H1 (cell line): ENCODE data around the gene TNFAIP2. TPM values are rescaled to one million over a fixed set of nuclear protein-coding genes. Genes with fewer than 3 reads are reported as not detected.

Experiments used
- CTCF ChIA-PET: fragments of 300-600 bp; sonication (Branson Sonifier 250); formaldehyde crosslinking; loops from one replicate; lab custom pipeline; 2021; ENCODE audit not compliant: partially characterized antibody; lab: Charles Lee
- POLR2A ChIA-PET: fragments of 300-600 bp; sonication (Branson Sonifier 250); formaldehyde crosslinking; loops from one replicate; lab custom pipeline; 2021; ENCODE audit warnings: inconsistent platforms; ENCODE audit not compliant: partially characterized antibody; lab: Charles Lee
- DNase-seq, 2 experiments: peaks; one replicate each; pipeline versions ENCODE4 v3.0.0 to v3.0.0-alpha.2; 2010 to 2022; ENCODE audit warnings: low spot score in 2 of 2, low read depth in 1 of 2, mixed read lengths in 1 of 2
- FAIRE-seq: peaks from 2 replicates; lab custom pipeline; 2011; peaks lifted over from hg19 to GRCh38; lab: Jason Lieb, UNC
- H2AFZ ChIP-seq: 2 replicates; pipeline ENCODE4 v1.8.1; 2012; ENCODE audit warnings: low read length, inconsistent platforms
- H2AK5ac ChIP-seq: 2 replicates; pipeline ENCODE4 v1.6.1; 2013; ENCODE audit warnings: low read depth, low read length
- H2BK120ac ChIP-seq: replicated peaks from 2 replicates; pipeline ENCODE3; 2013; ENCODE audit warnings: low read depth, low read length, inconsistent platforms
- H2BK12ac ChIP-seq: 2 replicates; pipeline ENCODE4 v1.6.1; 2013; ENCODE audit warnings: low read depth, low read length
- H2BK15ac ChIP-seq: 2 replicates; pipeline ENCODE4 v1.6.1; 2013; ENCODE audit warnings: low read length
- H2BK20ac ChIP-seq: 2 replicates; pipeline ENCODE4 v1.6.1; 2013; ENCODE audit warnings: low read length
- H2BK5ac ChIP-seq: 2 replicates; pipeline ENCODE4 v1.6.1; 2013; ENCODE audit warnings: low read depth, low read length
- H3K14ac ChIP-seq: 2 replicates; pipeline ENCODE4 v1.6.1; 2013; ENCODE audit warnings: inconsistent platforms; ENCODE audit not compliant: insufficient read length
- H3K18ac ChIP-seq: 2 replicates; pipeline ENCODE4 v1.6.1; 2013; ENCODE audit warnings: low read length; ENCODE audit errors: extremely low read depth
- H3K23ac ChIP-seq: 2 replicates; pipeline ENCODE4 v1.6.1; 2013; ENCODE audit warnings: inconsistent platforms; ENCODE audit not compliant: insufficient read length
- H3K23me2 ChIP-seq: 2 replicates; pipeline ENCODE4 v1.6.1; 2013; ENCODE audit warnings: low read depth, low read length
- H3K27ac ChIP-seq: 2 replicates; pipeline ENCODE4 v1.6.1; 2011; ENCODE audit warnings: low read depth, low read length, inconsistent platforms
- H3K27me3 ChIP-seq, 4 experiments: replicated peaks in 1 of 4; 1 replicate in 1 of 4; 2 replicates in 3 of 4; pipeline versions ENCODE4 v1.6.1 to v1.8.1; 2011 to 2013; ENCODE audit warnings: low read length in 3 of 4, mild to moderate bottlenecking in 3 of 4, inconsistent platforms in 2 of 4, mixed read lengths in 2 of 4, moderate library complexity in 1 of 4; ENCODE audit not compliant: control insufficient read depth in 3 of 4, insufficient read depth in 3 of 4; ENCODE audit errors: extremely low read depth in 1 of 4
- H3K36me3 ChIP-seq, 4 experiments: 2 replicates each; pipeline versions ENCODE4 v1.6.1 to v1.8.1; 2011 to 2013; ENCODE audit warnings: mild to moderate bottlenecking in 4 of 4, low read length in 3 of 4, moderate library complexity in 2 of 4, control low read depth in 1 of 4, inconsistent platforms in 1 of 4; ENCODE audit not compliant: insufficient read depth in 4 of 4, control insufficient read depth in 2 of 4
- H3K4ac ChIP-seq: replicated peaks from 2 replicates; pipeline ENCODE3; 2013; ENCODE audit warnings: low read length, low read depth, mixed read lengths, inconsistent platforms; ENCODE audit not compliant: insufficient read length
- H3K4me1 ChIP-seq, 4 experiments: replicated peaks in 1 of 4; 1 replicate in 1 of 4; 2 replicates in 3 of 4; pipeline versions ENCODE4 v1.6.1 to v1.8.1; 2011 to 2013; ENCODE audit warnings: low read length in 3 of 4, inconsistent platforms in 2 of 4, mixed read lengths in 1 of 4; ENCODE audit not compliant: insufficient read depth in 4 of 4, control insufficient read depth in 3 of 4
- H3K4me2 ChIP-seq, 2 experiments: 2 replicates each; pipeline versions ENCODE4 v1.6.1 to v1.8.1; 2011 to 2013; ENCODE audit warnings: low read depth in 2 of 2, low read length in 2 of 2, control low read depth in 1 of 2, inconsistent platforms in 1 of 2, mild to moderate bottlenecking in 1 of 2; ENCODE audit not compliant: insufficient read depth in 1 of 2
- H3K4me3 ChIP-seq, 4 experiments: fragments of 200-600, 300-600 bp in 1 of 4; sonication (generic), shearing (Covaris generic), sonication (Bioruptor Twin) in 1 of 4; 2 replicates each; pipeline versions ENCODE4 v1.5.1 to v1.8.1; 2011 to 2016; ENCODE audit warnings: low read length in 4 of 4, low read depth in 3 of 4, control low read depth in 2 of 4, inconsistent platforms in 2 of 4, mild to moderate bottlenecking in 2 of 4, mixed read lengths in 1 of 4, moderate library complexity in 1 of 4; ENCODE audit not compliant: insufficient read depth in 2 of 4; ENCODE audit errors: extremely low read depth in 1 of 4
- H3K56ac ChIP-seq: replicated peaks from 2 replicates; pipeline ENCODE3; 2013; ENCODE audit warnings: low read depth, mild to moderate bottlenecking, mixed read lengths, low read length, inconsistent platforms; ENCODE audit not compliant: insufficient read length
- H3K79me1 ChIP-seq: 2 replicates; pipeline ENCODE4 v1.6.1; 2013; ENCODE audit warnings: low read depth, low read length, control low read depth
- H3K79me2 ChIP-seq, 2 experiments: 2 replicates each; pipeline versions ENCODE4 v1.6.1 to v1.8.1; 2012 to 2013; ENCODE audit warnings: low read length in 2 of 2, mild to moderate bottlenecking in 2 of 2, inconsistent platforms in 1 of 2; ENCODE audit not compliant: insufficient read depth in 2 of 2, control insufficient read depth in 1 of 2
- H3K9ac ChIP-seq, 4 experiments: replicated peaks in 1 of 4; 1 replicate in 1 of 4; 2 replicates in 3 of 4; pipeline versions ENCODE4 v1.6.1 to v1.8.1; 2011 to 2013; ENCODE audit warnings: low read depth in 3 of 4, low read length in 3 of 4, control low read depth in 2 of 4, mild to moderate bottlenecking in 2 of 4, moderate library complexity in 2 of 4, inconsistent platforms in 1 of 4; ENCODE audit errors: extremely low read depth in 1 of 4
- H3K9me3 ChIP-seq, 2 experiments: 2 replicates each; pipeline versions ENCODE4 v1.6.1 to v1.8.1; 2012 to 2013; ENCODE audit warnings: mild to moderate bottlenecking in 2 of 2, moderate library complexity in 2 of 2, control low read depth in 1 of 2, inconsistent platforms in 1 of 2, low read depth in 1 of 2, low read length in 1 of 2, mixed read lengths in 1 of 2; ENCODE audit not compliant: insufficient read depth in 2 of 2
- H4K20me1 ChIP-seq, 2 experiments: replicated peaks in 1 of 2; 2 replicates each; pipeline versions ENCODE3 to v1.8.1; 2011 to 2013; ENCODE audit warnings: inconsistent platforms in 2 of 2, low read length in 2 of 2, mild to moderate bottlenecking in 1 of 2; ENCODE audit not compliant: insufficient read depth in 2 of 2, control insufficient read depth in 1 of 2
- H4K5ac ChIP-seq: 2 replicates; pipeline ENCODE4 v1.6.1; 2013; ENCODE audit warnings: low read length, low read depth, mixed read lengths, inconsistent platforms; ENCODE audit not compliant: insufficient read length
- H4K8ac ChIP-seq: 2 replicates; pipeline ENCODE4 v1.8.0; 2013; ENCODE audit warnings: mild to moderate bottlenecking, moderate library complexity, low read length, inconsistent platforms; ENCODE audit not compliant: insufficient read depth; ENCODE audit errors: extremely low read depth
- H4K91ac ChIP-seq: replicated peaks from 2 replicates; pipeline ENCODE3; 2013; ENCODE audit warnings: low read length, mixed read lengths, inconsistent platforms; ENCODE audit not compliant: insufficient read length
- CBX5 ChIP-seq: fragments of 300-800, 300-1000 bp; sonication (generic); IDR thresholded peaks from 2 replicates; pipeline ENCODE4 v1.7.1; 2016; ENCODE audit warnings: antibody characterized with exemption, low read length, low read depth
- EZH2 ChIP-seq: fragments of 200-600 bp; sonication (generic); IDR thresholded peaks from 2 replicates; pipeline ENCODE4 v1.7.1; 2012; ENCODE audit warnings: low read depth, mild to moderate bottlenecking, moderate library complexity, low read length, inconsistent platforms; ENCODE audit not compliant: severe bottlenecking
- FOSL1 ChIP-seq: IDR thresholded peaks from 2 replicates; pipeline ENCODE4 v1.6.1; 2011; ENCODE audit warnings: mild to moderate bottlenecking, low read depth, low read length, moderate library complexity; ENCODE audit not compliant: insufficient read depth
- GTF2F1 ChIP-seq: IDR thresholded peaks from 2 replicates; pipeline ENCODE4 v1.6.1; 2012; ENCODE audit warnings: low read depth, low read length, improper control_type of control experiment, borderline replicate concordance
- HDAC6 ChIP-seq: IDR thresholded peaks from one replicate; pipeline ENCODE4 v1.7.1; 2012; ENCODE audit warnings: low read depth, mild to moderate bottlenecking, inconsistent platforms, low read length, moderate library complexity
- MAFK ChIP-seq: IDR thresholded peaks from 2 replicates; pipeline ENCODE4 v1.6.1; 2012; ENCODE audit warnings: low read depth, mild to moderate bottlenecking, improper control_type of control experiment, low read length
- SIN3A ChIP-seq, 2 experiments: IDR thresholded peaks in 1 of 2; conservative IDR thresholded peaks in 1 of 2; 2 replicates each; pipeline ENCODE4 v1.6.1; 2011 to 2012; ENCODE audit warnings: low read length in 2 of 2, improper control_type of control experiment in 1 of 2, low read depth in 1 of 2, mild to moderate bottlenecking in 1 of 2
- YY1 ChIP-seq: IDR thresholded peaks from 2 replicates; pipeline ENCODE4 v1.6.1; 2011; ENCODE audit warnings: low read depth, mild to moderate bottlenecking, low read length
- WGBS, 2 experiments: shearing (Covaris generic) in 1 of 2; methylation state at CpG; one replicate each; pipeline versions ENCODE4 v1.1.6 to v1.1.7; 2013 to 2015; ENCODE audit warnings: low lambda C conversion rate in 2 of 2, mixed read lengths in 2 of 2, inconsistent platforms in 1 of 2, low coverage in 1 of 2, missing lambda C conversion rate in 1 of 2; ENCODE audit not compliant: insufficient replicate concordance in 2 of 2, insufficient coverage in 1 of 2, insufficient read length in 1 of 2; ENCODE audit errors: extremely low coverage in 1 of 2, missing lambda C conversion rate in 1 of 2; 5-methylcytosine and 5-hydroxymethylcytosine counted together
- polyA plus RNA-seq, 7 experiments: library from polyadenylated mRNA; depleted of rRNA in 3 of 7; stranded (reverse) in 5 of 7; unstranded in 2 of 7; fragments of >200 nt in 5 of 7; fragments of 200-250 nt in 2 of 7; gene quantifications; 1 replicate in 5 of 7; 2 replicates in 1 of 7; 4 replicates in 1 of 7; pipeline versions ENCODE4 v1.2.1 to v1.2.3, GENCODE V29; 2011 to 2013; ENCODE audit warnings: missing spikeins in 2 of 7, mixed read lengths in 2 of 7
- total RNA-seq: library from RNA; stranded (reverse); fragmentation: NEBNext Ultra II Directional; extraction: Animal tissue kit (Norgen Biotek cat#: 25700); gene quantifications from 2 replicates; pipeline ENCODE4 v1.2.1, GENCODE V29; 2021

The TNFAIP2 gene
- total and polyA plus RNA-seq, 2 of the 8 experiments (the other 6 are each of a cell fraction or from before 2014, with no cell fraction given), result 28.3 to 34.5 TPM

- Histone ChIP-seq H4K5ac (no peak overlapping the region), H3K23ac (no peak overlapping the region)
- TF ChIP-seq FOSL1, result no peak
- TF ChIP-seq MAFK, result no peak
- TF ChIP-seq EZH2, result no peak
- TF ChIP-seq CBX5, result no peak
- TF ChIP-seq YY1, result no peak
- TF ChIP-seq SIN3A (conservative IDR thresholded peaks at IDR 0.05 in 1 of 2, IDR thresholded peaks at IDR 0.05 in 1 of 2; ENCODE audit: low read depth in 1 of 2, low read length in 2 of 2), result no peak
- no peak for TF ChIP-seq GTF2F1
- no peak for TF ChIP-seq HDAC6
Observed at GRCh38 chr14:103116636-103117035, 6.6 kb upstream of the TNFAIP2 start.

More at GRCh38 chr14:103116636-103117035, 6.6 kb upstream of the TNFAIP2 start:
- Histone ChIP-seq H3K14ac (no peak overlapping the region), H3K36me3 (no peaks in the 10 kb centered on the region), H3K9me3 (no peaks in the 10 kb centered on the region), H2BK15ac (no peak overlapping the region), H3K27ac (no peak overlapping the region), H2BK120ac (no peak overlapping the region), H4K20me1 (no peaks in the 10 kb centered on the region), H3K23me2 (no peaks in the 10 kb centered on the region; the same call in 1 of the 2 replicates), H3K79me2 (no peaks in the 10 kb centered on the region), H3K4ac (no peak overlapping the region), H3K79me1 (no peaks in the 10 kb centered on the region), H3K56ac (no peak overlapping the region), H4K8ac (no peak overlapping the region), H3K27me3 (no peaks in the 10 kb centered on the region; a peak in 1 of 7 replicates), H3K4me3 (no peak overlapping the region), H2AFZ (no peak overlapping the region), H2BK5ac (no peak overlapping the region), H2BK20ac (no peak overlapping the region), H4K91ac (no peak overlapping the region), H3K4me2 (no peak overlapping the region), H3K4me1 (peaks cover 0 to 21% (median 15%) of the 10 kb centered on the region in 4 experiments; a peak in 6 of 7 replicates), H2BK12ac (0 out of 2 replicates have a peak overlapping the region, but pooled peaks have one; percentile 81), H2AK5ac (0 out of 2 replicates have a peak overlapping the region, but pooled peaks have one; percentile 39), H3K18ac (no peak overlapping the region), H3K9ac (no peak overlapping the region)
- FAIRE-seq (no peak), DNase-seq (no peak)
- POLR2A ChIA-PET, result interaction anchor here (1.0 kb wide), 1 partner anchor 10 kb away, joined by 4 read pairs; no protein-coding TSS in a partner anchor
- 90% methylated on average over 17 of the region's 17 CpGs; no CpG with 5 or more reads in 1 of the 2 experiments for WGBS, 2 experiments
- CTCF ChIA-PET, result interaction anchor here (1.0 to 18.4 kb wide), 4 partner anchors 14 to 180 kb away, joined by 3 to 276 read pairs (median 5); no protein-coding TSS in a partner anchor
